Endothelial cell of umbilical vein (primary cell): ENCODE data around the gene PGAP1. TPM values are rescaled to one million over a fixed set of nuclear protein-coding genes. Genes with fewer than 3 reads are reported as not detected.

Experiments used
- BruUV-seq: library from RNA; stranded (reverse); fragments of 400-500 nt; replicated peaks from 2 replicates; lab custom pipeline; 2021; lab: Mats Ljungman, UMichigan
- CTCF ChIA-PET: fragments of 300-600, 350-600 bp; sonication (Branson Sonifier 250); formaldehyde crosslinking; loops from one replicate; lab custom pipeline; 2021; ENCODE audit warnings: antibody characterized with exemption, inconsistent platforms; lab: Charles Lee
- POLR2A ChIA-PET: fragments of 300-600, 350-600 bp; sonication (Branson Sonifier 250); formaldehyde crosslinking; loops from one replicate; lab custom pipeline; 2021; ENCODE audit warnings: antibody characterized with exemption, inconsistent platforms; lab: Charles Lee
- DNase-seq: peaks from one replicate; pipeline ENCODE4 v3.0.0-alpha.2; 2011; ENCODE audit warnings: low read depth, low spot score
- FAIRE-seq: peaks from 2 replicates; lab custom pipeline; 2011; peaks lifted over from hg19 to GRCh38; lab: Jason Lieb, UNC
- H2AFZ ChIP-seq: 2 replicates; pipeline ENCODE4 v1.6.0; 2012; ENCODE audit warnings: low read depth, low read length, control low read depth, inconsistent platforms
- H3K27ac ChIP-seq: 2 replicates; pipeline ENCODE4 v1.5.1; 2011; ENCODE audit warnings: low read depth, mild to moderate bottlenecking, control low read depth, low read length, moderate library complexity; ENCODE audit not compliant: insufficient read depth
- H3K27me3 ChIP-seq, 2 experiments: 2 replicates each; pipeline versions ENCODE4 v1.6.0 to v1.6.1; 2011; ENCODE audit warnings: low read length in 2 of 2, mixed read lengths in 1 of 2; ENCODE audit not compliant: control insufficient read depth in 2 of 2, insufficient read depth in 2 of 2
- H3K36me3 ChIP-seq, 2 experiments: 2 replicates in 1 of 2; 3 replicates in 1 of 2; pipeline ENCODE4 v1.5.1; 2011; ENCODE audit warnings: low read length in 2 of 2, mild to moderate bottlenecking in 1 of 2, moderate library complexity in 1 of 2; ENCODE audit not compliant: control insufficient read depth in 2 of 2, insufficient read depth in 2 of 2; ENCODE audit errors: extremely low read depth in 1 of 2
- H3K4me1 ChIP-seq: 3 replicates; pipeline ENCODE4 v1.5.1; 2011; ENCODE audit warnings: mild to moderate bottlenecking, low read length; ENCODE audit not compliant: control insufficient read depth, insufficient read depth; ENCODE audit errors: extremely low read depth
- H3K4me2 ChIP-seq: 2 replicates; pipeline ENCODE4 v1.6.1; 2011; ENCODE audit warnings: low read length, control low read depth, mixed read lengths; ENCODE audit not compliant: insufficient read depth
- H3K4me3 ChIP-seq, 3 experiments: fragments of 200-600 bp in 1 of 3; sonication (generic), shearing (Covaris generic) in 1 of 3; replicated peaks in 1 of 3; 2 replicates each; pipeline ENCODE4 v1.5.1; 2011 to 2016; ENCODE audit warnings: control low read depth in 3 of 3, low read length in 3 of 3, mild to moderate bottlenecking in 2 of 3, inconsistent platforms in 1 of 3, low read depth in 1 of 3, moderate library complexity in 1 of 3; ENCODE audit not compliant: insufficient read depth in 1 of 3
- H3K79me2 ChIP-seq: 2 replicates; pipeline ENCODE4 v1.6.0; 2012; ENCODE audit warnings: low read length, inconsistent platforms; ENCODE audit not compliant: control insufficient read depth, insufficient read depth
- H3K9ac ChIP-seq: replicated peaks from 2 replicates; pipeline ENCODE3; 2011; ENCODE audit warnings: low read length, control low read depth; ENCODE audit not compliant: insufficient read depth; ENCODE audit errors: extremely low read depth
- H3K9me1 ChIP-seq: replicated peaks from 3 replicates; pipeline ENCODE4 v1.6.0; 2011; ENCODE audit warnings: mild to moderate bottlenecking, low read length; ENCODE audit not compliant: control insufficient read depth, insufficient read depth; ENCODE audit errors: extremely low read depth
- H3K9me3 ChIP-seq: replicated peaks from 2 replicates; pipeline ENCODE4 v1.5.1; 2012; ENCODE audit warnings: low read length, inconsistent platforms; ENCODE audit not compliant: control insufficient read depth, insufficient read depth
- H4K20me1 ChIP-seq: replicated peaks from 2 replicates; pipeline ENCODE3; 2011; ENCODE audit warnings: mild to moderate bottlenecking, low read length; ENCODE audit not compliant: control insufficient read depth, insufficient read depth; ENCODE audit errors: extremely low read depth
- CTCF ChIP-seq, 2 donors: IDR thresholded peaks; 1 replicate in 1 of 2; 2 replicates in 1 of 2; pipeline ENCODE4 v1.5.1; 2011; ENCODE audit warnings: low read length in 2 of 2, mild to moderate bottlenecking in 2 of 2, moderate library complexity in 2 of 2, control low read depth in 1 of 2, inconsistent platforms in 1 of 2, low read depth in 1 of 2; ENCODE audit not compliant: insufficient read depth in 1 of 2; ENCODE audit errors: extremely low read depth in 1 of 2
- EZH2 ChIP-seq: IDR thresholded peaks from 2 replicates; pipeline ENCODE4 v1.6.1; 2012; ENCODE audit warnings: borderline replicate concordance, low read depth, mild to moderate bottlenecking, moderate library complexity, low read length, inconsistent platforms; ENCODE audit not compliant: severe bottlenecking
- JUN ChIP-seq: IDR thresholded peaks from 2 replicates; pipeline ENCODE4 v1.6.1; 2011; ENCODE audit warnings: borderline replicate concordance, low read depth; ENCODE audit not compliant: insufficient read length, insufficient read depth
- MAX ChIP-seq: IDR thresholded peaks from 2 replicates; pipeline ENCODE4 v1.6.1; 2011; ENCODE audit not compliant: insufficient read depth, insufficient read length
- dilution Hi-C: fragments of 300-500 bp; cut with MboI; formaldehyde crosslinking; loops from one replicate; pipeline ENCODE4 v1.15.0; 2019; ENCODE audit warnings: low sequenced_read_pairs; ENCODE audit not compliant: extremely low pct_ligation_motif_present
- intact Hi-C: fragments of 100-400 bp; cut with micrococcal nuclease; formaldehyde crosslinking; loops from one replicate; pipeline ENCODE4 v1.10.0; 2022
- polyA plus RNA-seq, 4 experiments: library from polyadenylated mRNA; depleted of rRNA in 3 of 4; stranded (reverse) in 3 of 4; unstranded in 1 of 4; fragments of >200 nt; gene quantifications; 2 replicates each; pipeline versions ENCODE4 v1.2.1 to v1.2.3, GENCODE V29; 2011 to 2012; ENCODE audit warnings: missing spikeins in 1 of 4
- total RNA-seq: library from RNA; stranded (reverse); gene quantifications from 2 replicates; pipeline ENCODE4 v1.2.3, GENCODE V29; 2021

PGAP1 gene
- total and polyA plus RNA-seq, 2 donors (not counting 3 experiments of a cell fraction or from before 2014, with no cell fraction given) = 3.9 to 9.8 TPM

GRCh38 chr2:196959734-196960338 is 33.3 kb upstream of the PGAP1 start:
- no peak overlapping the region for H3K27ac ChIP-seq

More at GRCh38 chr2:196959734-196960338, 33.3 kb upstream of the PGAP1 start:
- CTCF ChIA-PET = no interaction called here
- Histone ChIP-seq H3K4me2 (no peak overlapping the region), H2AFZ (no peak overlapping the region), H3K9me3 (no peaks in the 10 kb centered on the region), H3K79me2 (no peaks in the 10 kb centered on the region), H3K27me3 (no peaks in the 10 kb centered on the region), H3K4me1 (peaks cover 7% of the 10 kb centered on the region), H4K20me1 (no peaks in the 10 kb centered on the region), H3K4me3 (no peak overlapping the region), H3K9me1 (no peaks in the 10 kb centered on the region), H3K36me3 (no peaks in the 10 kb centered on the region), H3K9ac (no peak overlapping the region)
- FAIRE-seq = no peak
- intact Hi-C loops = no loop called here
- BruUV-seq = no TSS peak
- POLR2A ChIA-PET = no interaction called here
- dilution Hi-C loops = no loop called here
- DNase-seq = no peak
- no peak for TF ChIP-seq JUN
- TF ChIP-seq CTCF (IDR thresholded peaks at IDR 0.05; ENCODE audit: extremely low read depth in 1 of 2, insufficient read depth in 1 of 2, low read depth in 1 of 2, low read length in 2 of 2) = no peak
- TF ChIP-seq EZH2 = no peak
- TF ChIP-seq MAX = no peak
